IMR-90 (cell line): Measurements from ENCODE around the gene SLC66A3.

Experiments used
- BHLHE40 ChIP-seq: fragments of 150-350 bp; IDR thresholded peaks from 2 replicates; pipeline ENCODE4 v1.6.1; 2016; ENCODE audit warnings: mild to moderate bottlenecking, low read depth, low read length
- MAFK ChIP-seq: IDR thresholded peaks from 2 replicates; pipeline ENCODE4 v1.6.1; 2012; ENCODE audit warnings: low read depth, low read length, improper control_type of control experiment
- MXI1 ChIP-seq: IDR thresholded peaks from 2 replicates; pipeline ENCODE4 v1.6.1; 2012; ENCODE audit warnings: low read depth, mild to moderate bottlenecking, low read length, moderate library complexity, borderline replicate concordance
- NFE2L2 ChIP-seq: fragments of 150-350 bp; IDR thresholded peaks from 2 replicates; pipeline ENCODE4 v1.6.1; 2016; ENCODE audit warnings: low read depth, mild to moderate bottlenecking, low read length
- POLR2A ChIP-seq: IDR thresholded peaks from 2 replicates; pipeline ENCODE4 v1.6.1; 2012; ENCODE audit warnings: mild to moderate bottlenecking, low read depth, low read length
- RAD21 ChIP-seq: IDR thresholded peaks from 2 replicates; pipeline ENCODE4 v1.6.1; 2012; ENCODE audit warnings: low read length, improper control_type of control experiment
- RFX5 ChIP-seq: IDR thresholded peaks from 2 replicates; pipeline ENCODE4 v1.8.0; 2012; ENCODE audit warnings: low read depth, mild to moderate bottlenecking, low read length, moderate library complexity
- SMC3 ChIP-seq: fragments of 150-350 bp; IDR thresholded peaks from 2 replicates; pipeline ENCODE4 v1.6.1; 2016; ENCODE audit warnings: low read depth, mild to moderate bottlenecking, antibody characterized with exemption, low read length, moderate library complexity
- TF ChIP-seq, protein P1 (sequence below): conservative IDR thresholded peaks from 2 replicates; pipeline ENCODE4 v1.5.1; 2012; ENCODE audit warnings: mild to moderate bottlenecking, low read depth, low read length, improper control_type of control experiment
- TF ChIP-seq, protein P2 (sequence below): fragments of 150-350 bp; IDR thresholded peaks from 2 replicates; pipeline ENCODE4 v1.6.1; 2016; ENCODE audit warnings: low read depth, mild to moderate bottlenecking, low read length, moderate library complexity, borderline replicate concordance
- TF ChIP-seq, protein P3 (sequence below): fragments of 150-350 bp; IDR thresholded peaks from 2 replicates; pipeline ENCODE4 v1.6.1; 2017; ENCODE audit warnings: mild to moderate bottlenecking, antibody characterized with exemption, low read length, low read depth

DNA sequence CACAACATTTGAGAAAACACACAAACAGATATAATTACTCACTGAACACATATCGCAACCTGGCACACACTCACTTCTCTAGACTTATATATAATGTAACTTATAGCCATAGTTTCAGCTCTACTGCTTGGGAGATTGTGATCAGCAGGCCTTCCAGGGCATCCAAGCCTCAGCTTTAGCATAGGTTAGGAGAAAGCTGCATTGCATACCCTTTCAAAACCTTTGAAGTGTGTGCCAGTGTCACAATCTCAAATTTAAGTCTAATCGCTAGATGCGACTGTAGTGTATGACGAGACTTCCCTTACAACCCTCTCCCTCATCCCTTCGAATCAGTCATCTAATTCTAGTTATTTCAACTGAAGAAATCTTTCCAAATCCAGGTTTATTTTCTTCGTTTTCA lies 30.9 kb downstream of the SLC66A3 start:
- TF ChIP-seq RFX5 (no peak), POLR2A (no peak), BHLHE40 (no peak), RAD21 (no peak), MXI1 (no peak), NFE2L2 (no peak), MAFK (no peak), SMC3 (no peak)
- TF ChIP-seq, protein P1, sequence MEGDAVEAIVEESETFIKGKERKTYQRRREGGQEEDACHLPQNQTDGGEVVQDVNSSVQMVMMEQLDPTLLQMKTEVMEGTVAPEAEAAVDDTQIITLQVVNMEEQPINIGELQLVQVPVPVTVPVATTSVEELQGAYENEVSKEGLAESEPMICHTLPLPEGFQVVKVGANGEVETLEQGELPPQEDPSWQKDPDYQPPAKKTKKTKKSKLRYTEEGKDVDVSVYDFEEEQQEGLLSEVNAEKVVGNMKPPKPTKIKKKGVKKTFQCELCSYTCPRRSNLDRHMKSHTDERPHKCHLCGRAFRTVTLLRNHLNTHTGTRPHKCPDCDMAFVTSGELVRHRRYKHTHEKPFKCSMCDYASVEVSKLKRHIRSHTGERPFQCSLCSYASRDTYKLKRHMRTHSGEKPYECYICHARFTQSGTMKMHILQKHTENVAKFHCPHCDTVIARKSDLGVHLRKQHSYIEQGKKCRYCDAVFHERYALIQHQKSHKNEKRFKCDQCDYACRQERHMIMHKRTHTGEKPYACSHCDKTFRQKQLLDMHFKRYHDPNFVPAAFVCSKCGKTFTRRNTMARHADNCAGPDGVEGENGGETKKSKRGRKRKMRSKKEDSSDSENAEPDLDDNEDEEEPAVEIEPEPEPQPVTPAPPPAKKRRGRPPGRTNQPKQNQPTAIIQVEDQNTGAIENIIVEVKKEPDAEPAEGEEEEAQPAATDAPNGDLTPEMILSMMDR: no peak
- TF ChIP-seq, protein P2, sequence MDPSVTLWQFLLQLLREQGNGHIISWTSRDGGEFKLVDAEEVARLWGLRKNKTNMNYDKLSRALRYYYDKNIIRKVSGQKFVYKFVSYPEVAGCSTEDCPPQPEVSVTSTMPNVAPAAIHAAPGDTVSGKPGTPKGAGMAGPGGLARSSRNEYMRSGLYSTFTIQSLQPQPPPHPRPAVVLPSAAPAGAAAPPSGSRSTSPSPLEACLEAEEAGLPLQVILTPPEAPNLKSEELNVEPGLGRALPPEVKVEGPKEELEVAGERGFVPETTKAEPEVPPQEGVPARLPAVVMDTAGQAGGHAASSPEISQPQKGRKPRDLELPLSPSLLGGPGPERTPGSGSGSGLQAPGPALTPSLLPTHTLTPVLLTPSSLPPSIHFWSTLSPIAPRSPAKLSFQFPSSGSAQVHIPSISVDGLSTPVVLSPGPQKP: no peak
- TF ChIP-seq, protein P3, sequence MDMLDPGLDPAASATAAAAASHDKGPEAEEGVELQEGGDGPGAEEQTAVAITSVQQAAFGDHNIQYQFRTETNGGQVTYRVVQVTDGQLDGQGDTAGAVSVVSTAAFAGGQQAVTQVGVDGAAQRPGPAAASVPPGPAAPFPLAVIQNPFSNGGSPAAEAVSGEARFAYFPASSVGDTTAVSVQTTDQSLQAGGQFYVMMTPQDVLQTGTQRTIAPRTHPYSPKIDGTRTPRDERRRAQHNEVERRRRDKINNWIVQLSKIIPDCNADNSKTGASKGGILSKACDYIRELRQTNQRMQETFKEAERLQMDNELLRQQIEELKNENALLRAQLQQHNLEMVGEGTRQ: no peak
